Central memory CD8-positive, alpha-beta T cell (primary cell): ENCODE data around the gene TTLL9.

Experiments
- ATAC-seq: fragments of 150-1000 bp; cut with Tn5 transposase; replicated peaks from 2 replicates; pipeline ENCODE4 v1.10.0; 2022; ENCODE audit warnings: mild to moderate bottlenecking, moderate FRiP score, moderate number of reproducible peaks; ENCODE audit not compliant: poor library complexity, severe bottlenecking; ENCODE audit errors: extremely low read depth
- DNase-seq, 2 donors: peaks; one replicate each; pipeline ENCODE4 v3.0.0; 2021; ENCODE audit warnings: low spot score in 2 of 2
- H3K27ac Mint-ChIP-seq: one replicate; pipeline ENCODE4 v1.8.0; 2022; ENCODE audit warnings: low read depth, mild to moderate bottlenecking, moderate library complexity, mixed read lengths
- H3K27me3 Mint-ChIP-seq: one replicate; pipeline ENCODE4 v1.8.0; 2022; ENCODE audit warnings: mixed read lengths
- H3K36me3 Mint-ChIP-seq: one replicate; pipeline ENCODE4 v1.8.0; 2022; ENCODE audit warnings: mild to moderate bottlenecking, moderate library complexity, mixed read lengths; ENCODE audit not compliant: insufficient read depth
- H3K4me1 Mint-ChIP-seq: one replicate; pipeline ENCODE4 v1.8.0; 2022; ENCODE audit warnings: mixed read lengths
- H3K4me3 Mint-ChIP-seq: one replicate; pipeline ENCODE4 v1.8.0; 2022; ENCODE audit warnings: mild to moderate bottlenecking, moderate library complexity, mixed read lengths
- H3K9me3 Mint-ChIP-seq: one replicate; pipeline ENCODE4 v1.8.0; 2022; ENCODE audit warnings: mixed read lengths

TTLL9 gene

GRCh38 chr20:31936420-31936819, 66.0 kb downstream of the TTLL9 start:
- ATAC-seq = no peak

GRCh38 chr20:31937820-31938219, 67.4 kb downstream of the TTLL9 start:
- H3K4me1 Mint-ChIP-seq = no peaks in the 10 kb centered on the region
- H3K27me3 Mint-ChIP-seq = no peaks in the 10 kb centered on the region
- no peak overlapping the region for H3K27ac Mint-ChIP-seq
- peaks cover 4% of the 10 kb centered on the region for H3K36me3 Mint-ChIP-seq
- H3K9me3 Mint-ChIP-seq = no peaks in the 10 kb centered on the region
- no peak overlapping the region for H3K4me3 Mint-ChIP-seq
- no peak for ATAC-seq
- DNase-seq = no peak

More at GRCh38 chr20:31936420-31936819, 66.0 kb downstream of the TTLL9 start:
- no peak for DNase-seq
- H3K27ac Mint-ChIP-seq = no peak overlapping the region
- no peaks in the 10 kb centered on the region for H3K4me1 Mint-ChIP-seq
- no peaks in the 10 kb centered on the region for H3K36me3 Mint-ChIP-seq
- H3K27me3 Mint-ChIP-seq = peaks cover 5% of the 10 kb centered on the region
- no peaks in the 10 kb centered on the region for H3K9me3 Mint-ChIP-seq
- no peak overlapping the region for H3K4me3 Mint-ChIP-seq

GRCh38 chr20:31939661-31940060, 69.2 kb downstream of the TTLL9 start:
- no peak overlapping the region for H3K4me3 Mint-ChIP-seq
- peaks cover 11% of the 10 kb centered on the region for H3K36me3 Mint-ChIP-seq
- no peaks in the 10 kb centered on the region for H3K27me3 Mint-ChIP-seq

GRCh38 chr20:31943052-31943471, 72.6 kb downstream of the TTLL9 start:
- H3K4me1 Mint-ChIP-seq = no peaks in the 10 kb centered on the region
- peaks cover 33% of the 10 kb centered on the region for H3K36me3 Mint-ChIP-seq
- no peak for ATAC-seq
- no peak for DNase-seq
- H3K27ac Mint-ChIP-seq = peak overlapping the region; percentile 41
- no peaks in the 10 kb centered on the region for H3K27me3 Mint-ChIP-seq
- H3K9me3 Mint-ChIP-seq = no peaks in the 10 kb centered on the region
- H3K4me3 Mint-ChIP-seq = no peak overlapping the region

More at GRCh38 chr20:31939661-31940060, 69.2 kb downstream of the TTLL9 start:
- ATAC-seq (no peak), DNase-seq (no peak)
- Mint-ChIP-seq H3K27ac (no peak overlapping the region), H3K9me3 (no peaks in the 10 kb centered on the region), H3K4me1 (no peaks in the 10 kb centered on the region)

- Mint-ChIP-seq H3K36me3 (peaks cover 34% of the 10 kb centered on the region), H3K9me3 (no peaks in the 10 kb centered on the region), H3K4me1 (peaks cover 15% of the 10 kb centered on the region), H3K27me3 (no peaks in the 10 kb centered on the region), H3K27ac (no peak overlapping the region), H3K4me3 (no peak overlapping the region)
- DNase-seq (no peak), ATAC-seq (no peak)
Measured at GRCh38 chr20:31945319-31945718, 74.9 kb downstream of the TTLL9 start.

GRCh38 chr20:31945785-31946184, 75.4 kb downstream of the TTLL9 start:
- ATAC-seq = no peak
- Mint-ChIP-seq H3K4me1 (peaks cover 19% of the 10 kb centered on the region), H3K36me3 (peaks cover 34% of the 10 kb centered on the region), H3K4me3 (no peak overlapping the region), H3K27me3 (no peaks in the 10 kb centered on the region), H3K9me3 (no peaks in the 10 kb centered on the region), H3K27ac (no peak overlapping the region)
- DNase-seq = no peak

GRCh38 chr20:31948008-31948407, 77.6 kb downstream of the TTLL9 start:
- Mint-ChIP-seq H3K36me3 (peaks cover 39% of the 10 kb centered on the region), H3K27me3 (no peaks in the 10 kb centered on the region), H3K9me3 (no peaks in the 10 kb centered on the region), H3K4me3 (no peak overlapping the region), H3K4me1 (peaks cover 34% of the 10 kb centered on the region), H3K27ac (no peak overlapping the region)
- ATAC-seq (no peak), DNase-seq (no peak)

- Mint-ChIP-seq H3K27ac (no peak overlapping the region), H3K4me3 (peak overlapping the region; percentile 1), H3K27me3 (peaks cover 10% of the 10 kb centered on the region), H3K36me3 (peaks cover 30% of the 10 kb centered on the region), H3K4me1 (peaks cover 34% of the 10 kb centered on the region), H3K9me3 (no peaks in the 10 kb centered on the region)
- no peak for DNase-seq
- ATAC-seq = no peak
Measured at GRCh38 chr20:31949877-31950646, 79.6 kb downstream of the TTLL9 start.

GRCh38 chr20:31951203-31951529, 80.7 kb downstream of the TTLL9 start:
- peaks cover 21% of the 10 kb centered on the region for H3K27me3 Mint-ChIP-seq
- no peaks in the 10 kb centered on the region for H3K9me3 Mint-ChIP-seq
- H3K27ac Mint-ChIP-seq = peak overlapping the region; percentile 99
- peaks cover 34% of the 10 kb centered on the region for H3K4me1 Mint-ChIP-seq
- ATAC-seq = no peak
- no peak for DNase-seq
- H3K36me3 Mint-ChIP-seq = peaks cover 22% of the 10 kb centered on the region
- H3K4me3 Mint-ChIP-seq = peak overlapping the region; percentile 99

GRCh38 chr20:31951530-31952453, 81.4 kb downstream of the TTLL9 start, which contains the start of gene PDRG1:
PDRG1 (minus strand) TSS chr20:31952046; CDS start chr20:31951961, 85 bp downstream.
- Mint-ChIP-seq H3K4me3 (peak within 1 kb of the TSS; percentile 99), H3K4me1 (peaks cover 34% of the 10 kb centered on the region), H3K27ac (peak within 1 kb of the TSS; percentile 99), H3K36me3 (peaks cover 16% of the 10 kb centered on the region), H3K9me3 (no peaks in the 10 kb centered on the region), H3K27me3 (peaks cover 28% of the 10 kb centered on the region)
- peak; percentile 94 to 97 for DNase-seq
- peak; percentile 95 for ATAC-seq

GRCh38 chr20:31953556-31954148, 83.2 kb downstream of the TTLL9 start:
- no peak overlapping the region for H3K27ac Mint-ChIP-seq
- no peaks in the 10 kb centered on the region for H3K9me3 Mint-ChIP-seq
- H3K27me3 Mint-ChIP-seq = peaks cover 35% of the 10 kb centered on the region
- H3K4me3 Mint-ChIP-seq = no peak overlapping the region
- peaks cover 34% of the 10 kb centered on the region for H3K4me1 Mint-ChIP-seq
- DNase-seq (no peak), ATAC-seq (no peak)
- peaks cover 9% of the 10 kb centered on the region for H3K36me3 Mint-ChIP-seq

- H3K9me3 Mint-ChIP-seq = no peaks in the 10 kb centered on the region
- H3K27me3 Mint-ChIP-seq = peaks cover 44% of the 10 kb centered on the region
- DNase-seq (no peak), ATAC-seq (no peak)
- H3K4me1 Mint-ChIP-seq = peaks cover 28% of the 10 kb centered on the region
- peaks cover 9% of the 10 kb centered on the region for H3K36me3 Mint-ChIP-seq
- no peak overlapping the region for H3K27ac Mint-ChIP-seq
- H3K4me3 Mint-ChIP-seq = no peak overlapping the region
Measured at GRCh38 chr20:31954500-31954899, 84.1 kb downstream of the TTLL9 start.
